Measurements from ENCODE around the gene HP.
"Not testable (repeated sequence)": the region's sequence is repeated elsewhere in the genome, so short reads cannot be mapped to it uniquely, and the experiment has no call there.

The HP gene

DNA sequence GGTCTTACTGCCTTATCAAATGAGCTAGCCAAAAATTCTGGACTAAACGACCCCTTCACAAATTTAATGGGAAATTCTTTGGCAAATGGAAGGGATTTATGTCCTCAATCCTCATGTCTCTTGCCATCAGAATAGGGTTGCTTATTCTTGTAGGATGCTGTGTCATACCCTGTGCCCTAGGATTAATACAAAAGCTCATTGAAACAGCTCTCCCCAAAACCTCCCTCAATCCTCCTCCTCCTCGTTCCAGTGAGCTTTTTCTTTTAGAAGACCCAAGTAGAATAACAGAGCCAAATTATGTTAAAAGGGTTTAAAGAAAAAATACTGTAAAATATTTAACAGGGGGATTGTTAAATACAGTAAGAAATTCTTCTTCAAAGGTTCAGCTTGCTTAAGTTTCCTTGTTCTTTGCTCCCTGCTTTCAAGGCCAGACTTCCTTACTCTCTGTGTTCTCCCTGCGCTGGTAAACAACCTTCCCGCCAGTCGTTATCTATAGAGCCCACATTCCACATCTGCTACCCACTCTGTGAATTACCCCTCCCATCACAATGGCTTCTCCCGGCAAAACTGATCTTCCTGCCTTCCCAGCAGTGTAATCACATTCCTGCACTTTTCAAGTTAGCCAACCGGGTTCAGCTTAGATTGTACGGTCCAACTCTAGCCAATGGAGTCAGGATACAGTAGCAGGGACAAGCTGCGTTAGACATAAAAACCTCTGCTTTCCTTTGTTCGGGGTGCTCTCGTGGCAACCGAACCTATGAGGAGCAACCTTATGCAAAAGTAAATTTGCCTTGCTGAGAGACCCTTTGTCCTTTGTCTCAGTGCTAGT lies 18.4 kb downstream of the HP start:
- DNase-seq (ENCODE audit: extremely low read depth, insufficient read length) = no peak
- TF ChIP-seq, protein P1, sequence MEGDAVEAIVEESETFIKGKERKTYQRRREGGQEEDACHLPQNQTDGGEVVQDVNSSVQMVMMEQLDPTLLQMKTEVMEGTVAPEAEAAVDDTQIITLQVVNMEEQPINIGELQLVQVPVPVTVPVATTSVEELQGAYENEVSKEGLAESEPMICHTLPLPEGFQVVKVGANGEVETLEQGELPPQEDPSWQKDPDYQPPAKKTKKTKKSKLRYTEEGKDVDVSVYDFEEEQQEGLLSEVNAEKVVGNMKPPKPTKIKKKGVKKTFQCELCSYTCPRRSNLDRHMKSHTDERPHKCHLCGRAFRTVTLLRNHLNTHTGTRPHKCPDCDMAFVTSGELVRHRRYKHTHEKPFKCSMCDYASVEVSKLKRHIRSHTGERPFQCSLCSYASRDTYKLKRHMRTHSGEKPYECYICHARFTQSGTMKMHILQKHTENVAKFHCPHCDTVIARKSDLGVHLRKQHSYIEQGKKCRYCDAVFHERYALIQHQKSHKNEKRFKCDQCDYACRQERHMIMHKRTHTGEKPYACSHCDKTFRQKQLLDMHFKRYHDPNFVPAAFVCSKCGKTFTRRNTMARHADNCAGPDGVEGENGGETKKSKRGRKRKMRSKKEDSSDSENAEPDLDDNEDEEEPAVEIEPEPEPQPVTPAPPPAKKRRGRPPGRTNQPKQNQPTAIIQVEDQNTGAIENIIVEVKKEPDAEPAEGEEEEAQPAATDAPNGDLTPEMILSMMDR (IDR thresholded peaks at IDR 0.05; ENCODE audit: insufficient read depth, low read length, poor library complexity, severe bottlenecking) = no peak
- no peak overlapping the region for H3K4me3 ChIP-seq (replicated peaks; ENCODE audit: low read depth, low read length)
- no peaks in the 10 kb centered on the region for H3K27me3 ChIP-seq (replicated peaks; ENCODE audit: control insufficient read depth, insufficient read depth, low read length)
- H3K36me3 ChIP-seq (ENCODE audit: control insufficient read depth, insufficient read depth, low read length) = no peaks in the 10 kb centered on the region

DNA sequence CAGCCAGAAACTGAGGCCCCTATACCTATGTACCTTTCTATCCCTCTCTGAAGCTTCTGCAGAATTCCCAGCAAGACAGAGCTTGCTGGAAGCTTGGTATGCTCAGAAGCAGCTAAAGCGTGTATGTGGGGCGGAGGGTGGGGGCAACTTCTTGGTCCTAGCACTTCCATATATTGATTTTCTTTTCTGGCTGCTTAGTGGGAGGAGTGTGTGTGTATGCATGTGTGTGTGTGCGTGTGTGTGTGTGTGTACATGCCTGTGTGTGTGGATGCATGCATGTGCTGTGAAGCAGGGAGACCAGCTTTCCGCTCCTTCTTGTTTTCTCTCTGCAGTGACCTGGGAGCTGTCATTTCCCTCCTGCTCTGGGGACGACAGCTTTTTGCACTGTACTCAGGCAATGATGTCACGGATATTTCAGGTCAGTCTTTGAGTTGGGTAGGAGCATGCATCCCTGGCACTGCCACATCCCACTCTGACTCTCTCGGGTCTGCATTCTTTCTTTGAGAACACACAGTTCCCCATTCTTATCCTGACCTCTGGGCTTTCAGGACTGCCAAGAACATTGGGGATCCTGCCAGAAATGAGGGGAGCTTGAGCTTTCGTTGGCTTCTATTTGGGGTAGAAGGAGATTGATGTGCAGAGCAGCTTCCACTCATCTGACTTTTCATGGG lies 19.4 kb downstream of the HP start:
- Histone ChIP-seq H3K4me3 (replicated peaks; ENCODE audit: low read depth, low read length) (no peak overlapping the region), H3K27me3 (replicated peaks; ENCODE audit: control insufficient read depth, insufficient read depth, low read length) (no peaks in the 10 kb centered on the region), H3K36me3 (ENCODE audit: control insufficient read depth, insufficient read depth, low read length) (no peaks in the 10 kb centered on the region)
- no peak for DNase-seq (ENCODE audit: extremely low read depth, insufficient read length)
- TF ChIP-seq, protein P1 (IDR thresholded peaks at IDR 0.05; ENCODE audit: insufficient read depth, low read length, poor library complexity, severe bottlenecking) = no peak

DNA sequence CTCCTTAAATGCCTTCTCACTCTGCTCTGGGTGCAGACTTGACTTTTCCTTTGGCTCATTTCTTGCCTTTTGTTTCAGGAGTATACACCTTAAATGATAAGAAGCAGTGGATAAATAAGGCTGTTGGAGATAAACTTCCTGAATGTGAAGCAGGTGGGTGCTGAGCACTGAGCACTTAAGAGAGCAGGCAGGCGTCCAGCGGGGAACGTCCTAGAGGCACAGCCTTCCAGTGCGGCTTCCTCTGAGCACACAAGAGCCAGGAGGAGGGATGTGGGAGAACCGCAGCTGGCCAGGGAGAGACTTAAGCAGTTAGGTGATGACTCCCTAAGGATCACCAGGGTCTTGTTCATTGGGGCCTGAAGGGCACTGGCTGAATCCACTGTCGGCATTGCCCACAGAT lies 20.8 kb downstream of the HP start:
- DNase-seq (ENCODE audit: extremely low read depth, insufficient read length); H3K4me3 ChIP-seq (replicated peaks; ENCODE audit: low read depth, low read length); H3K36me3 ChIP-seq (ENCODE audit: control insufficient read depth, insufficient read depth, low read length); H3K27me3 ChIP-seq (replicated peaks; ENCODE audit: control insufficient read depth, insufficient read depth, low read length): not testable (repeated sequence)

DNA sequence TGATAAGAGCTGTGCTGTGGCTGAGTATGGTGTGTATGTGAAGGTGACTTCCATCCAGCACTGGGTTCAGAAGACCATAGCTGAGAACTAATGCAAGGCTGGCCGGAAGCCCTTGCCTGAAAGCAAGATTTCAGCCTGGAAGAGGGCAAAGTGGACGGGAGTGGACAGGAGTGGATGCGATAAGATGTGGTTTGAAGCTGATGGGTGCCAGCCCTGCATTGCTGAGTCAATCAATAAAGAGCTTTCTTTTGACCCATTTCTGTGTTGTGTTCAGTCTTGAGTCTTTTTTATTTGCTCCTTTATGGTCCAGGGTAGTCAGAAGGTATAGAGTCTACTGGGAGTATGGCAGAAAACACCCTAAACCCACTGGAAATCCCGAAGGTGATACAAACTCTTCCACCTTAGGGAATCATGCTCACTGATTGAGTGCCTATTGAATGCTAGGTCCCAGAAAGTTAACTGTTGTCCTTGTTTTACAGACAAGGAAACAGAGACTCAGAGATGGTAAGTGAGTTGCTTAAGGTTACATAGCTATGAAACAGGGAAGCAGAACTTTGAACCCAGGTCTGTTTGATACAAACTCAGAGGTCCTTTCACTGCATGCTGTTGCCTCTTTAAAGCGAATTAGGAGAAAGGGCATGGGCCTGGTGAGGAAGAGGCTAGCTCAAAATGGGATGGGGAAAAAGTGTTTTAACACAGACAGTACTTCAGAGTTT lies 22.8 kb downstream of the HP start:
- H3K4me3 ChIP-seq (replicated peaks; ENCODE audit: low read depth, low read length); H3K27me3 ChIP-seq (replicated peaks; ENCODE audit: control insufficient read depth, insufficient read depth, low read length); DNase-seq (ENCODE audit: extremely low read depth, insufficient read length); H3K36me3 ChIP-seq (ENCODE audit: control insufficient read depth, insufficient read depth, low read length): not testable (repeated sequence)

DNA sequence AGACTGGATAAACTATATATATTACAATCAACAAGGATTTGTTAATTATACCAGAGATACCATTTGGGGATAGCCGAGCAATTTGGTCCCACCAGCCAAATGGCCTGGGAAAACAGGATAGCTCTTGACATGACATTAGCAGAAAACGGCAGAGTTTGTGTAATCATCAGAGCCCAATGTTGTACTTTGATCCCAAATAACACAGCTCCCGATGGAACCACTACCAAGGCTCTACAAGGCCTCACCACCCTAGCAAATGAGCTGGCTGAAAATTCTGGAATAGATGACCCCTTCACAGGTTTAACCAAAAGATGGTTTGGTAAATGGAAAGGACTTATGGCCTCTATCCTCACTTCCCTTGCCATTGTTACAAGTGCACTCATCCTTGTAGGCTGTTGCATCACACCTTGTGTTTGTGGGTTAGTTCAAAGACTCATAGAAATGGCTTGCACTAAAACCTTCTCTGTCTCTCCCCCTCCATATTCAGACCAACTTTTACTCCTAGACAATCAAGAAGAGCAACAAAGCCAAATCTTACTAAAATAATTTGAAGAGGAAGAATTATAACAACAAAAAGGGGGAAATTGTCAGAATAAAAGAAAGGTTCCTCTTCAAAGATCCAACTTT lies 29.6 kb downstream of the HP start:
- no peak for DNase-seq (ENCODE audit: extremely low read depth, insufficient read length)
- Histone ChIP-seq H3K36me3 (ENCODE audit: control insufficient read depth, insufficient read depth, low read length) (peaks cover 6% of the 10 kb centered on the region), H3K27me3 (replicated peaks; ENCODE audit: control insufficient read depth, insufficient read depth, low read length) (no peaks in the 10 kb centered on the region), H3K4me3 (replicated peaks; ENCODE audit: low read depth, low read length) (no peak overlapping the region)
- TF ChIP-seq, protein P1 (IDR thresholded peaks at IDR 0.05; ENCODE audit: insufficient read depth, low read length, poor library complexity, severe bottlenecking) = no peak

DNA sequence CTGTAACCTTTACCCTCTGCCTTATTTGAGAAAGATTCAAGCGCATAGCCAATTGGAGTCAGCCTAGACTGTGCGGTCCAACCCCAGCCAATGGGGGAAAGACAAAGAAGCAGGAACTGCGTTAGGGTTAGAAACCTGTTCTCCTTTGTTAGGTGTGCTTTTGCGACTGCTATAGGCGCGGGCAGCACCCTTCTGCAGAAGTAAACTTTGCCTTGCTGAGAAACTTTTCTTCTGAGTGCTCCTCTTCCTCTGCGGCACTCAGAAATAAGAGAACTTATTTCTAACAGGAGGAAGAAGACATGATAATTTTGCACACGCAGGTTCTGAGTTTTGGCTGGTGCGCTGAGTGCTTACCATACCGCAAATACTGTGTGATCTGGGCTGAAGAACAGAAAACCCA lies 30.1 kb downstream of the HP start:
- no peaks in the 10 kb centered on the region for H3K27me3 ChIP-seq (replicated peaks; ENCODE audit: control insufficient read depth, insufficient read depth, low read length)
- no peak for DNase-seq (ENCODE audit: extremely low read depth, insufficient read length)
- H3K36me3 ChIP-seq (ENCODE audit: control insufficient read depth, insufficient read depth, low read length) = peaks cover 10% of the 10 kb centered on the region
- H3K4me3 ChIP-seq (replicated peaks; ENCODE audit: low read depth, low read length) = no peak overlapping the region
- TF ChIP-seq, protein P1 (IDR thresholded peaks at IDR 0.05; ENCODE audit: insufficient read depth, low read length, poor library complexity, severe bottlenecking) = no peak

All from GM06990 (cell line).